Measurements from ENCODE around the gene DLK1. TPM values are rescaled to one million over a fixed set of nuclear protein-coding genes. Genes with fewer than 3 reads are reported as not detected.

The DLK1 gene
- total and polyA plus RNA-seq, 2 of the 4 experiments (the other 2 are of a cell fraction), result under 0.01 to 0.07 TPM

GRCh38 chr14:100694579-100695422 lies 31.9 kb upstream of the DLK1 start (continued):
- TF ChIP-seq RFX5 (IDR thresholded peaks at IDR 0.05; ENCODE audit: low read depth, low read length) (no peak), BHLHE40 (IDR thresholded peaks at IDR 0.05; ENCODE audit: low read depth, low read length) (no peak)

- 0 out of 2 replicates have a peak overlapping the region, but pooled peaks have one; percentile 49 for H2BK20ac ChIP-seq (ENCODE audit: low read depth, low read length)
- no peak overlapping the region for H3K4me3 ChIP-seq (ENCODE audit: insufficient read depth, low read depth, low read length)
- dilution Hi-C loops (cut with HindIII; ENCODE audit: low sequenced_read_pairs, unreplicated experiment), result no loop called here
- intact Hi-C loops (cut with micrococcal nuclease), result loop anchor here (10.0 kb wide), 1 partner anchor 129 kb away; the partner anchor contains the start of gene MEG3
- H3K56ac ChIP-seq (ENCODE audit: extremely low read depth, insufficient read depth, low read length), result no peak overlapping the region
- TF ChIP-seq BHLHE40 (IDR thresholded peaks at IDR 0.05; ENCODE audit: low read depth, low read length) (no peak), MAFK (IDR thresholded peaks at IDR 0.05; ENCODE audit: low read depth, low read length) (no peak), CHD1 (IDR thresholded peaks at IDR 0.05; ENCODE audit: low read depth, low read length) (no peak), POLR2A (IDR thresholded peaks at IDR 0.05; ENCODE audit: low read depth, low read length) (no peak), ELK1 (IDR thresholded peaks at IDR 0.05; ENCODE audit: borderline replicate concordance, low read depth, low read length) (no peak), SMC3 (IDR thresholded peaks at IDR 0.05; ENCODE audit: low read depth, low read length) (no peak), RCOR1 (IDR thresholded peaks at IDR 0.05; ENCODE audit: insufficient replicate concordance, low read length) (no peak), NFE2L2 (IDR thresholded peaks at IDR 0.05; ENCODE audit: low read depth, low read length) (no peak), FOS (IDR thresholded peaks at IDR 0.05; ENCODE audit: low read depth, low read length) (no peak), MAZ (IDR thresholded peaks at IDR 0.05; ENCODE audit: borderline replicate concordance, low read depth, low read length) (no peak), CEBPB (IDR thresholded peaks at IDR 0.05; ENCODE audit: low read depth, low read length) (no peak), RAD21 (IDR thresholded peaks at IDR 0.05; ENCODE audit: low read length) (no peak), USF2 (IDR thresholded peaks at IDR 0.05; ENCODE audit: low read depth, low read length) (no peak), RFX5 (IDR thresholded peaks at IDR 0.05; ENCODE audit: low read depth, low read length) (no peak)
- 64% methylated on average over 9 of the region's 13 CpGs; no CpG with 5 or more reads in 1 of the 2 experiments for WGBS, 2 experiments (ENCODE audit: extremely low coverage in 2 of 2, insufficient read length in 1 of 2)
- DNase-seq (no peak), ATAC-seq (ENCODE audit: low read depth) (no peak)
- H4K20me1 ChIP-seq (ENCODE audit: insufficient read depth, low read length), result no peaks in the 10 kb centered on the region
- no peak overlapping the region for H3K4me2 ChIP-seq (ENCODE audit: low read depth, low read length)
- no peak overlapping the region for H2AFZ ChIP-seq (replicated peaks; ENCODE audit: low read length, poor library complexity)
- H2BK120ac ChIP-seq (ENCODE audit: low read depth, low read length), result 0 out of 2 replicates have a peak overlapping the region, but pooled peaks have one; percentile 28
- H3K9ac ChIP-seq (ENCODE audit: low read depth, low read length), result no peak overlapping the region
- no peak overlapping the region for H2BK15ac ChIP-seq (ENCODE audit: low read depth, low read length)
- no peak overlapping the region for H2AK9ac ChIP-seq (replicated peaks; ENCODE audit: low read depth, low read length, poor library complexity)
- H3K79me1 ChIP-seq (ENCODE audit: low read depth in 1 of 2, low read length in 2 of 2), result no peaks in the 10 kb centered on the region
- in situ Hi-C loops (cut with MboI; ENCODE audit: low sequenced_read_pairs), result no loop called here
- peaks cover 11% of the 10 kb centered on the region for H3K9me1 ChIP-seq (ENCODE audit: insufficient read depth, low read length)
- no peak overlapping the region for H2BK5ac ChIP-seq (ENCODE audit: low read depth, low read length, poor library complexity, severe bottlenecking)
- H3K27me3 ChIP-seq (ENCODE audit: control insufficient read depth, insufficient read depth, low read length), result peaks cover 8% of the 10 kb centered on the region; the same call in 1 of the 2 replicates
- no TSS peak for BruUV-seq (replicated peaks)
- H4K8ac ChIP-seq (ENCODE audit: low read depth in 2 of 2, low read length in 2 of 2), result no peak overlapping the region
- no peak overlapping the region for H3K14ac ChIP-seq (replicated peaks; ENCODE audit: low read depth, low read length)
- peaks cover 14% of the 10 kb centered on the region for H3K4me1 ChIP-seq (ENCODE audit: control insufficient read depth, insufficient read depth, low read length)
- H2AK5ac ChIP-seq (ENCODE audit: low read depth, low read length), result no peak overlapping the region
- H3K27ac ChIP-seq (ENCODE audit: insufficient read depth, low read length), result no peak overlapping the region
- H4K91ac ChIP-seq (ENCODE audit: insufficient read depth, low read depth, low read length), result no peak overlapping the region
- no peak overlapping the region for H3K23ac ChIP-seq (ENCODE audit: low read depth, low read length)
- ChIA-PET CTCF (no interaction called here), POLR2A (ENCODE audit: unreplicated experiment) (no interaction called here)
- H4K5ac ChIP-seq (ENCODE audit: low read depth, low read length), result no peak overlapping the region
- no peak overlapping the region for H3K18ac ChIP-seq (ENCODE audit: low read depth, low read length)
- no peak overlapping the region for H3K4ac ChIP-seq (ENCODE audit: low read depth, low read length)
- no peaks in the 10 kb centered on the region for H3K36me3 ChIP-seq (ENCODE audit: control insufficient read depth, insufficient read depth, low read length)
- H3K9me3 ChIP-seq (ENCODE audit: control insufficient read depth, insufficient read depth, low read length), result no peaks in the 10 kb centered on the region
These were observed 31.3 kb upstream of the DLK1 start for GRCh38 chr14:100695423-100695738.
